Suprapubic skin (tissue), 4 donors: Measurements from ENCODE around the gene POLD3.

Experiments used
- CTCF ChIP-seq, 2 donors: fragments of 200-600 bp in 1 of 2; fragments of 450-650 bp in 1 of 2; sonication (generic) in 1 of 2; IDR thresholded peaks; one replicate each; pipeline ENCODE4 v1.5.1; 2016 to 2019; ENCODE audit warnings: antibody characterized with exemption in 2 of 2, mild to moderate bottlenecking in 1 of 2, moderate library complexity in 1 of 2
- EP300 ChIP-seq: sonication (generic); formaldehyde crosslinking; IDR thresholded peaks from one replicate; pipeline ENCODE4 v1.6.1; 2017; ENCODE audit warnings: antibody characterized with exemption
- POLR2A ChIP-seq, 2 donors: fragments of 450-650 bp; IDR thresholded peaks; one replicate each; pipeline ENCODE4 v1.6.1; 2017; ENCODE audit warnings: antibody characterized with exemption in 2 of 2, mild to moderate bottlenecking in 2 of 2, moderate library complexity in 2 of 2
- POLR2AphosphoS5 ChIP-seq, 3 donors: sonication (generic); formaldehyde crosslinking; IDR thresholded peaks; one replicate each; pipeline ENCODE4 v1.6.1; 2017; ENCODE audit warnings: antibody characterized with exemption in 3 of 3

GRCh38 chr11:74689666-74690065, 97.3 kb downstream of the POLD3 start:
- TF ChIP-seq CTCF (IDR thresholded peaks at IDR 0.05) (no peak), POLR2AphosphoS5 (IDR thresholded peaks at IDR 0.05) (no peak), POLR2A (IDR thresholded peaks at IDR 0.05) (no peak), EP300 (no peak)
